ENCODE results near the gene TMEM204.

DNA sequence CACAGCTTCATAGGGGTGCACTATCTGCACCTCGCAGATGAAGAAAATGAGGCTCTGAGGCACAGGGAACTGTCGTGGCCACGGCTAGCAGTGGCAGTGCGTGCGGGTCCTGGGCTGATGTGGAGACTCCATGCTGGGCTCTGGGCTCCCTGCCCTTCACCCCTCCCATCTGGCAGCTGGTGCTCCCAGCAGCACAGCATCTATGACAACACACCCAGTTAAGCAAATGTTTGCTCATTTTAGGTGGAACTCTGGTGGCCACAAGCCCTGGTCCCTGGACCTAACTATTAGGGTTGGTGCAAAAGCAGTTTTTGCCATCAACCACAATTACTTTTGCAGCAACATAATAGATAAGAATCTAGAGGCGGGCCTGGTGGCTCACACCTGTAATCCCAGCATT, 47.5 kb downstream of the TMEM204 start:
- TF ChIP-seq CTCF (IDR thresholded peaks at IDR 0.05; ENCODE audit: low read depth, low read length, poor library complexity, severe bottlenecking): no peak
- no peak for TF ChIP-seq EZH2phosphoT487 (IDR thresholded peaks at IDR 0.05; ENCODE audit: borderline replicate concordance, low read length)
